Ishikawa (cell line): ENCODE data around the gene FAM83F.

Experiments
- CEBPB ChIP-seq: IDR thresholded peaks from 2 replicates; pipeline ENCODE4 v1.6.1; 2012
- CREB1 ChIP-seq: IDR thresholded peaks from 2 replicates; pipeline ENCODE4 v1.6.1; 2012; ENCODE audit warnings: low read depth
- EGR1 ChIP-seq: IDR thresholded peaks from 2 replicates; pipeline ENCODE4 v1.6.1; 2012
- EP300 ChIP-seq: IDR thresholded peaks from 2 replicates; pipeline ENCODE4 v1.6.1; 2012; ENCODE audit warnings: borderline replicate concordance
- FOXM1 ChIP-seq: IDR thresholded peaks from 2 replicates; pipeline ENCODE4 v1.6.1; 2012; ENCODE audit warnings: low read depth, borderline replicate concordance
- NFIC ChIP-seq: IDR thresholded peaks from 2 replicates; pipeline ENCODE4 v1.6.1; 2012
- RAD21 ChIP-seq: IDR thresholded peaks from 2 replicates; pipeline ENCODE4 v1.6.1; 2012; ENCODE audit warnings: low read depth
- TAF1 ChIP-seq: IDR thresholded peaks from 2 replicates; pipeline ENCODE4 v1.6.1; 2012; ENCODE audit warnings: low read depth, mild to moderate bottlenecking
- TCF12 ChIP-seq: IDR thresholded peaks from 2 replicates; pipeline ENCODE4 v1.6.1; 2012; ENCODE audit warnings: low read depth
- TEAD4 ChIP-seq: IDR thresholded peaks from 2 replicates; pipeline ENCODE4 v1.6.1; 2012
- YY1 ChIP-seq: IDR thresholded peaks from 2 replicates; pipeline ENCODE4 v1.6.1; 2012; ENCODE audit warnings: low read depth
- ZBTB7A ChIP-seq: IDR thresholded peaks from 2 replicates; pipeline ENCODE4 v1.6.1; 2012; ENCODE audit warnings: low read depth
- TF ChIP-seq, protein P1 (sequence below): IDR thresholded peaks from 2 replicates; pipeline ENCODE4 v1.6.1; 2012
- TF ChIP-seq, protein P2 (sequence below): IDR thresholded peaks from 2 replicates; pipeline ENCODE4 v1.6.1; 2012
- TF ChIP-seq, protein P3 (sequence below): IDR thresholded peaks from 2 replicates; pipeline ENCODE4 v1.6.1; 2012; ENCODE audit warnings: low read depth, mild to moderate bottlenecking

Gene FAM83F

DNA sequence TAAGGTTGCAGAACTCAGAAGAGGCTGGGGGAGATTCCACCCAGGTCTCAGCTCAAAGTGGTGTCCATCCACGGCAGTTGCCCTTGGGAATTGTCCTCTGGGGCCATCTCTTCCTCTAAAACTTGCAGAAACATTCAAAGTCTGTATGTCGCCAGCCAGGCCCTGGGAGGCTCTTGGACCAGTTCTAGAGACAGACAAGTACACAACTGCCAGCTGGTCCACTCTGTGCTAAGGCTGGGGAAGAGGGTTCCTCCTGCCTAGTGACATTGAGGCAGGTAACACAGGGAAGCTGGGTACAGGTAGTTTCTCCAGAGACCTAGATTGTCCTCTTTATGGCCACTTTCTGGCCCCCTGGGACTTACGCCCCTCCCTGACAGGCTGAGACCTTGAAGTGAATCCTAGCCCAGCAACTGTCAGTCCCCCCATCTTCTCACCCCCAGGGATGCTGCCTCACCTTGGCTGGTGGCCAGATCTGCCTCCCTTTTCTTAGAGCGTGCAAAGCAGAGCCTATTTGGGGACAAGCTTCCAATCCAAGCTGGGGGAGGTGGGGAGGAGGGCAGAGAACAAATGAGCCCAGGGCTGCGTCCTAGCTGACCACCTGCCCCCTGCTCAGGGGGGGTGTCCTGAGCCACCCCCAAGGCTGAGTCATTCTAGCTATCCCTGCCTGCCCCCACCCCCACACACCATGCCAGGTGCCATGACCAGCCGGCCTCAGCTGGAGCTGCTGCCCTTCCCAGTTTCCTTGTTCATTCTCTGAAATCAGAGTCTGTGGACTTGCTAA is 8.4 kb downstream of the FAM83F start:
- TF ChIP-seq EP300, result no peak
- no peak for TF ChIP-seq CREB1
- TF ChIP-seq TCF12, result no peak
- TF ChIP-seq, protein P1, sequence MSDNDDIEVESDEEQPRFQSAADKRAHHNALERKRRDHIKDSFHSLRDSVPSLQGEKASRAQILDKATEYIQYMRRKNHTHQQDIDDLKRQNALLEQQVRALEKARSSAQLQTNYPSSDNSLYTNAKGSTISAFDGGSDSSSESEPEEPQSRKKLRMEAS, result no peak
- TF ChIP-seq TAF1, result no peak
- TF ChIP-seq TEAD4, result no peak
- TF ChIP-seq, protein P2, sequence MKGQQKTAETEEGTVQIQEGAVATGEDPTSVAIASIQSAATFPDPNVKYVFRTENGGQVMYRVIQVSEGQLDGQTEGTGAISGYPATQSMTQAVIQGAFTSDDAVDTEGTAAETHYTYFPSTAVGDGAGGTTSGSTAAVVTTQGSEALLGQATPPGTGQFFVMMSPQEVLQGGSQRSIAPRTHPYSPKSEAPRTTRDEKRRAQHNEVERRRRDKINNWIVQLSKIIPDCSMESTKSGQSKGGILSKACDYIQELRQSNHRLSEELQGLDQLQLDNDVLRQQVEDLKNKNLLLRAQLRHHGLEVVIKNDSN, result no peak
- no peak for TF ChIP-seq YY1
- no peak for TF ChIP-seq FOXM1
- no peak for TF ChIP-seq EGR1
- TF ChIP-seq, protein P3, sequence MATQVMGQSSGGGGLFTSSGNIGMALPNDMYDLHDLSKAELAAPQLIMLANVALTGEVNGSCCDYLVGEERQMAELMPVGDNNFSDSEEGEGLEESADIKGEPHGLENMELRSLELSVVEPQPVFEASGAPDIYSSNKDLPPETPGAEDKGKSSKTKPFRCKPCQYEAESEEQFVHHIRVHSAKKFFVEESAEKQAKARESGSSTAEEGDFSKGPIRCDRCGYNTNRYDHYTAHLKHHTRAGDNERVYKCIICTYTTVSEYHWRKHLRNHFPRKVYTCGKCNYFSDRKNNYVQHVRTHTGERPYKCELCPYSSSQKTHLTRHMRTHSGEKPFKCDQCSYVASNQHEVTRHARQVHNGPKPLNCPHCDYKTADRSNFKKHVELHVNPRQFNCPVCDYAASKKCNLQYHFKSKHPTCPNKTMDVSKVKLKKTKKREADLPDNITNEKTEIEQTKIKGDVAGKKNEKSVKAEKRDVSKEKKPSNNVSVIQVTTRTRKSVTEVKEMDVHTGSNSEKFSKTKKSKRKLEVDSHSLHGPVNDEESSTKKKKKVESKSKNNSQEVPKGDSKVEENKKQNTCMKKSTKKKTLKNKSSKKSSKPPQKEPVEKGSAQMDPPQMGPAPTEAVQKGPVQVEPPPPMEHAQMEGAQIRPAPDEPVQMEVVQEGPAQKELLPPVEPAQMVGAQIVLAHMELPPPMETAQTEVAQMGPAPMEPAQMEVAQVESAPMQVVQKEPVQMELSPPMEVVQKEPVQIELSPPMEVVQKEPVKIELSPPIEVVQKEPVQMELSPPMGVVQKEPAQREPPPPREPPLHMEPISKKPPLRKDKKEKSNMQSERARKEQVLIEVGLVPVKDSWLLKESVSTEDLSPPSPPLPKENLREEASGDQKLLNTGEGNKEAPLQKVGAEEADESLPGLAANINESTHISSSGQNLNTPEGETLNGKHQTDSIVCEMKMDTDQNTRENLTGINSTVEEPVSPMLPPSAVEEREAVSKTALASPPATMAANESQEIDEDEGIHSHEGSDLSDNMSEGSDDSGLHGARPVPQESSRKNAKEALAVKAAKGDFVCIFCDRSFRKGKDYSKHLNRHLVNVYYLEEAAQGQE, result no peak
- no peak for TF ChIP-seq NFIC
- TF ChIP-seq RAD21, result no peak
- TF ChIP-seq CEBPB, result no peak
- no peak for TF ChIP-seq ZBTB7A

DNA sequence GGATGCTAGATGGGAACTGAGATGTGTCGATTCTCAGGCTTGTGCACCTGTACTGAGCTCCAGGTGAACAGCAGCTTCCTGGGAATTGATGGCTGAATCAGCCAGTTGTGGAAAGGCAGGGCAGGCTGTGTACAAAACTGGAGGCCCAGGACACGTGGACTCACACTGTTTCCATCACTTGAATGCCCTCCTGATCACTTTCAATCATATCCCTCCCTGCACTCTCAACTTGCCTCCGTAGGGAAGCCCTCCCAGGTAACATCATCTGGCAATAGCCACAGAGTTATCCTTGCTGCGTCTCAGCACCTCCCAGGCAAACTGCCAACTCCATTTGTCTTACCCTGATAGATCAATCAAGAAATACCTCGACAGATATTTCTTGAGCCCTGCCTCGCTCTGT is 10.1 kb downstream of the FAM83F start:
- TF ChIP-seq, protein P2, result no peak
- TF ChIP-seq CEBPB (no peak), CREB1 (no peak), EP300 (no peak), ZBTB7A (no peak), FOXM1 (no peak), TEAD4 (no peak)
- TF ChIP-seq, protein P1, result no peak

DNA sequence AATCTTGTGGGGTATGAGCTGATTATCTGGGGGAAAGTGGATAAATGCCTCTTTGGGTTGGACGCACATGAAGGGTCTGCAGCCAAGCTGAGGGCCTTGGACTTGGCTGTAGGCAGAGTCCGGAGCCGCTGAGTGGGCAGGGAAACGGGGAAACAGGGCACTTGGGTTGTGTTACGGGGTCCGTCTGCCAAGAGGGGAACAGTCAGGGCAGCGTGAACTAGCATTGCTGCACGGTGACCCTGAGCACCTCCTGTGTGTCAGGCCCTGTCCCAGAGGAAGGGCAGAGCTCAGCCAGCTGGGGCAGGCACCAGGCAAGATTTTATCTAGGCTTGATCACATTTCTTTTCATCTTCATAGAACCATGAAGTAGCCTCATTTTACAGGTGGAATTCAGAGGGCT is 11.9 kb downstream of the FAM83F start:
- TF ChIP-seq ZBTB7A (no peak), EP300 (no peak), NFIC (no peak), RAD21 (no peak), CREB1 (no peak), TAF1 (no peak), YY1 (no peak), TCF12 (no peak), EGR1 (no peak), FOXM1 (no peak), CEBPB (no peak), TEAD4 (no peak)
- TF ChIP-seq, protein P1, result no peak
- TF ChIP-seq, protein P2, result no peak
- TF ChIP-seq, protein P3, result no peak

DNA sequence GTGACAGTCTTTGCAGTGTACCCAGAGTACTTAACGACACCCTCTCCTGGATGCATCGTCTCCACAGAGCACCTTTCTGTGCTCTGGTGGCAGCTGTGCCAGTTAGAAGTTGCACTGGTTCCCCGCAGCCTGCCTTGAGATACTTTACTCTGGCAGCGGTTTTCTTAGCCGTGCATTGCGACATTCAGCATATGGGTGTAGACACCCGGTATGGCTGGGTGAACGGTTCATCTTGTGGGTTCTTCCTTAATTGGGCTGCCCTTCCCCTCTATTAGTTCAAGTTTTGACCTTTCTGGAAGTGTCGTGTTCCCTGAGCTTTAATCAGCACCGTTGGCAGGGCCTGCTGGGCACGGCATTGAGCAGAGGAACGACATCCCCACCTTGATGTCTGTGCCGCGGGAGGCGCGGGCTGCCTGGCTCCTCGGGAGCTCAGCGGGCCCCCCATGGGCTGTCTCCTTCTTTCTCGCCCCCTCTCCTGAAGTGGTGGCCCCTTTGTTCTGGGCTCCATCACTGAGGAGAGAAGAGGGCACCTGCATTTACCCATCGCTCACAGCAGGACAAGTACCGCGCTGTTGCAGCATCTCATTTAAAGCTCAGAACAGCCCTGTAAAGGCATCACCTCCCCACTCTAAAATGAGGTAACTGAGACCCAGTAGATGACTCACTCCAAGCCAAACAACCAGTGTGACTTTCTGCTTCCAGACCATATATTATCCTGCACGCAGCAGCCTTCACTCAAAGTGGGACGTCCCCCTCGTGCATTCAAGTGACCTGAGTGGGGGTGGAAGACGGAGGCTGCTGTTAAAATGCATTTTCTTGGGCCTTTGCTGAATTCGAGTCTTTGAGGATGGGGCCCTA is 13.3 kb downstream of the FAM83F start:
- TF ChIP-seq ZBTB7A, result no peak
- TF ChIP-seq EGR1, result no peak
- TF ChIP-seq, protein P3, result no peak
- TF ChIP-seq FOXM1, result no peak
- no peak for TF ChIP-seq TAF1
- no peak for TF ChIP-seq CREB1
- TF ChIP-seq YY1, result no peak
- no peak for TF ChIP-seq EP300
- TF ChIP-seq, protein P1, result no peak
- no peak for TF ChIP-seq CEBPB
- TF ChIP-seq, protein P2, result no peak
- no peak for TF ChIP-seq NFIC
- TF ChIP-seq RAD21, result no peak
- TF ChIP-seq TEAD4, result no peak
- TF ChIP-seq TCF12, result no peak
